NOMO-1 treated with DMSO at 0.1 percent for 48 hours (cell line): Measurements from ENCODE around the gene RSF1.

Experiments used
- DNase-seq: peaks from one replicate; lab custom pipeline; 2025; ENCODE audit not compliant: unreplicated experiment; lab: John Stamatoyannopoulos, UW

RSF1 gene

GRCh38 chr11:77750394-77751156 lies 69.9 kb downstream of the RSF1 start:
- no peak for DNase-seq

GRCh38 chr11:77749232-77749631 lies 71.3 kb downstream of the RSF1 start:
- DNase-seq: no peak

DNA sequence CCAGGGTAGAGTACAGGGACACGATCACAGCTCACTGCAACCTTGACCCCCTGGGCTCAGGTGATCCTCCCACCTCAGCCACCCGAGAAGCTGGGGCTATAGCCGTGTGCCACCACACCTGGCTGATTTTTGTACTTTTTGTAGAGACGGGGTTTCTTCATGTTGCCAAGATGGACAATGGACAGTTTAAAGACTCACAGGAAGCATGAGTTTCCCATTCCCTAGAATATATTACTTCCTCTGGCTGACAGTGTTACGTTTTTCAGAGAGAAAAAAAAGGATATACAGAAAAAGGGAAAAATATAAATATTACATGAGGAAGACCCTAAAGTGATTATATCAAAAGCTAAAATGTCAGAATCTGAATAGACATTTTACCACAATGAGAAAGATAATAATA lies 72.3 kb downstream of the RSF1 start:
- no peak for DNase-seq

- no peak for DNase-seq
Measured at GRCh38 chr11:77747381-77747969, 73.0 kb downstream of the RSF1 start.

DNA sequence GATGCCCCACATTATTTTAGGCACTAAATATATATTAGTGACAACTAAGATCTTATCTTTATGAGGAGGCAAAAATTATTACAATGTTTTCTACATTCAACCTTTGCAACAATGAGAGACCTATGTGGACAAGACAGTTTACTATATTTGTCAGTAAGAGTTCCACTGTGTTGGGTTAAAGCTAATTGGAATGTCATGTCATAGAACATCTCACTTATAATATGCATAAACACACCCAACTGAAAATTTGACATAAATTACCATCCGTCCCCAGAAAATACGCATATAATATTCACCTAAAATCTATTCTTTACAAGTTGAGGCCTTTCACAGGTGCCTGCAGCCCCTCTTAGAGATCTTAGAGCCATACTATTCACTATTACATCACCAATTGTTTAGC lies 84.0 kb downstream of the RSF1 start:
- no peak for DNase-seq

- no peak for DNase-seq
Measured at GRCh38 chr11:77734890-77735289, 85.6 kb downstream of the RSF1 start.

GRCh38 chr11:77732143-77732542 lies 88.4 kb downstream of the RSF1 start:
- DNase-seq: no peak

DNA sequence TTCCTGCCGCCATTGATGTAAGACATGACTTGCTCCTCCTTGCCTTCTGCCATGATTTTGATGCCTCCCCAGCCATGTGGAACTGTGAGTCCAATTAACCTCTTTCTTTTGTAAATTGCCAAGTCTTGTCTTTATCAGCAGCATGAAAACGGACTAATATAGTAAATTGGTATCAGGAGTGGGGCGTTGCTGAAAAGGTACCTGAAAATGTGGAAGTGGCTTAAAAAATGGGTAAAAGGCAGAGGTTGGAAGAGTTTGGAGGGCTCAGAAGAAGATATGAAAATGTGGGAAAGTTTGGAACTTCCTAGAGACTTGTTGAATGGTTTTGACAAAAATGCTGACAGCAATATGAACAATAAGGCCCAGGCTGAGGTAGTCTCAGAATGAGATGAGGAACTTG lies 89.7 kb downstream of the RSF1 start:
- no peak for DNase-seq

- no peak for DNase-seq
Measured at GRCh38 chr11:77729063-77729462, 91.5 kb downstream of the RSF1 start.

DNA sequence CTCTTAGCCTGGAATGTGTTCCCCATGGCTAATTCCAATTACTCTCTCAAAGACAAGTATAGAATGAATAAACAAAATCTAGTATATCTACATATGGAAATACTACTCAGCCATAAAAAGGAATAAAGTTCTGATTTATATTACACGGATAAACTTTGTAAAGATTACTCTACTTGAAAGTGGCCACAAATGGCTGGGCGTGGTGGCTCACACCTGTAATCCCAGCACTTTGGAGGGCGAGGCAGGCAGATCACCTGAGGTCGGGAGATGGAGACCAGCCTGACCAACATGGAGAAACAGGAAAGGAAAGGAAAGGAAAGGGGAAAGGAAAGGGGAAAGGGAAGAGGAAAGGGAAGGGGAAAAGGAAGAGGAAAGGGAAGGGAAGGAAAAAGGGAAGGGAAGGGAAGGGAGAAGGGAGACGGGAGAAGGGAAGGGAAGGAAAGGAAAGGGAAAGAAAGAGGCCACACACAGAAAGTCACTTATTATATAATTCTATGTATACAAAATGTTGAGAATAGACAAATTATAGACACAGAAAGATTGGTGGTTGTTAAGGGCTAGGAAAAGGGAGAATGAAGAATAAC lies 92.2 kb downstream of the RSF1 start:
- DNase-seq: no peak

- no peak for DNase-seq
Measured at GRCh38 chr11:77726524-77726923, 94.0 kb downstream of the RSF1 start.

DNA sequence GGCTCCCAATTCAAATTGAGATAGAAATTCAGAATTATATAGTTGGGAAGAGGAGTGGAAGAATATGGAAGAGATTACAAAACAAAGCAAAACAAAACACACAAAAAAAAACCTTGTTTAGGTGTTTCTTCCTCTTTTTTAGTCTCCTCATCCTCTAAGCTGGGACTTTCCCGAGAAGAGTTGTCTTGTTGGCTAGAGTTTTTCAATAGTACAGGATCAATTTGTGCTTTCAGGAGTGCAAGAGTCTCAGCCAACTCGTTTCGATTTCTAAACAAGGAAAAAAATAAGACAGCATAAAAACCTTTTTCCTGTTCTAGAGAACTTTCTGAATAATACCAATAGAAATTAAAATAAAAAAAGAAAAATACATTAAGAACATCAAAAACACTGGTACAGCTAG lies 95.1 kb downstream of the RSF1 start:
- no peak for DNase-seq

DNA sequence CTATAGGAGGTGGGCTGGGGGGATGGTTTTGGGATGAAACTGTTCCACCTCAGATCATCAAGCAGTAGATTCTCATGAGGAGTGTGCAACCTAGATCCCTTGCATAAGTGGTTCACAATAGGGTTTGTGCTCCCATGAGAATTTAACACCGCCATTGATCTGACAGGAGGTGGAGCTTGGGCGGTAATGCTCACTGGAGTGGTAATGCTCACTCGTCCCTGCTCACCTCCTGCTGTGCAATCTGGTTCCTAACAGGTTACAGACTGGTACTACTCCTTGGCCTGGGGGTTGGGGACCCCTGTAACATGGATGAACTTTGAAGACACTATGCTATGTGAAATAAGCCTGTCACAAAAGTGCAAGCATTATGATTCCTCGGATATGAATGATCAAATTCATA lies 95.9 kb downstream of the RSF1 start:
- no peak for DNase-seq

DNA sequence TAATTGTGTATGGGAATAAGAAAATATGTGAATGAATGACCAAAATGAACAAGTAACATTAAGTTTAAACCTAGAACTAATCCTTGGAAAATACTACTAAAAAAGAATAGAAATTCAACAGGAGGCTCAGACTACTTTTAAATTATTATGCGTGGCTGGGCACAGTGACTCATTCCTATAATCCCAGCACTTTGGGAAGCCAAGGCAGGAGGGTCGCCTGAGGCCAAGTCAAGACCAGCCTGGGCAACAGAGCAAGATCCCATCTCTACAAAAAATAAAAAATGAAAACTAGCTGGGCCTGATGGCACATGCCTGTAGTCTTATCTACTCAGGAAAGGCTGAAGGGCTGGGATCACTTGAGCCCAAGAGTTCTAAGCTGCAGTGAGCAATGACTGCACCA lies 97.5 kb downstream of the RSF1 start:
- no peak for DNase-seq

DNA sequence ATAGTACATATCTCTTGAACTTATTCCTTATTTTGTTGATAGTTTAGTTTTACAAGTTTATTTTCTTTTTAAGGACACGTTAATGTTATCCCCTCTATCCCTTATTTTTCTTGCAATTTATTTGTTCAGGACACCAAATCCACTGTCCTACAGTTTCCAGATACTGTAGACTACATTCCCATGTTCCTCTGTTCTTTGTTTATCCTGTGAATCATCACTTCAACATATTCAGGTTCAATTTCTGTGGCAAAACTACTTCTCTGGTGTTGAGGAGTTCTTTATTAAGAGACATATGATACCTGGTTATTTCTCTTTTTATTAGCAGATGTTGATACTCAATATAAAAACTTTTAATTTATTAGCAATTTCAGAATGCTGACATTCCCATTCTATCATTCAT lies 110.2 kb downstream of the RSF1 start:
- DNase-seq: no peak

DNA sequence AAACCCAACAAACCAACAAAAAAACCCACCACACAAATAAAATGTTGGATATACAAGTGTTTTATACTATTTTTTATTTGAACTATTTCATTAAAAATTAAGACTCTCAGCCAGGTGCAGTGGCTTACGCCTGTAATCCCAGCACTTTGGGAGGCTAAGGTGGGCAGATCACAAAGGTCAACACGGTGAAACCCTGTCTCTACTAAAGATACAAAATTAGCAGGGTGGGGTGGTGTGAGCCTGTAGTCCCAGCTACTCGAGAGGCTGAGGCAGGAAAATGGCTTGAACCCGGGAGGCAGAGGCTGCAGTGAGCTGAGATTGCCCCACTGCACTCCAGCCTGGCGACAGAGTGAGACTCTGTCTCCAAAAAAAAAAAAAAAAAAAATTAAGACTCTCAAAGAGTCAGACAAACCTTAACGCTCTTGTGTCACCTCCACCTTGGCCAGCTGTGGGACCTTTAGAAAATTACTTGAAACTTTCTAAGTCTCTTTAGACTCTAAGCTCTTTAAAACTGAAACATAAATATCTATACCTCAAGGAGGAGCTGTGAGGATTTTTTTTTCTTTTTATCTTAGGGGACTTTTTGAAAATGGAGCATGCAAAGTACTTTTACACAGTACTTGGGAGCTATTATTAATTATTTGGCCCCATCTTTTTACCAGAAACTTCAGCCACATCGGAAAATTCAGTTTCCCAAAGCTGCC lies 114.5 kb downstream of the RSF1 start:
- DNase-seq: no peak

GRCh38 chr11:77705195-77705875 lies 115.2 kb downstream of the RSF1 start:
- DNase-seq: no peak

DNA sequence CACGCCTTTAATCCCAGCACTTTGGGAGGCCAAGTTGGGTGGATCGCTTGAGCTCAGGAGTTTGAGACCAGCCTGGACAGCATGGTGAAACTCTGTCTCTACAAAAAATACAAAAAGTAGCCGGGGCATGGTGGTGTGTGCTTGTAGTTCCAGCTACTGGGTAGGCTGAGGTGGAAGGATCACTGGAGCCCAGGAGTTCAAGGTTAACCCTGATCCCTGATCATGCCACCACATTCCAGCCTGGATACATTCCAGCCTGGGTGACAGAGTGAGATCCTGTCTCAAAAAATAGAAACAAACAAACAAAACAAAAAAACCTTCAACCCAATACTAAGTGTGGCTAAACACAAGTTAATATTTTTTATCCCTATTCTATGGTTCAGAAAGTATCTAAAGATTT lies 116.5 kb downstream of the RSF1 start:
- no peak for DNase-seq

- no peak for DNase-seq
Measured at GRCh38 chr11:77699425-77699824, 121.1 kb downstream of the RSF1 start.

DNA sequence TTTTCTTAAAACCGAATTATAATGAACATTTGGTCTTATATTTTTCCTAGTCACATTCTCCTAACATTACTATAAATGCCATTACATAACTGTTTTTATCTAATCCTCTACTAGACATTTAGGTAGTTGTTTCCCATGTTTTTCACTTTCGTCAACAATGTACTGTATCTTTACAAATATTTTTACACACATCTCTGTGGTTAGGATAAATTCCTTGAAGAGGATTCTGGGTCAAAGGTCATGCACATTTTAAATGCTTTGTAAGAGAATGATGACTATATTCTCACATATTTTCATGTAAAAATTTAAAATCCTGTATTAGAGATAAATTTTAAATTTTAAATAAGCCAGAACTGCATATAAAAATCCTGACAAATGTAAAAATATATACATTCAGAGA lies 121.6 kb downstream of the RSF1 start:
- DNase-seq: no peak

GRCh38 chr11:77697865-77698264 lies 122.7 kb downstream of the RSF1 start:
- DNase-seq: no peak
